Caco-2 (cell line): ENCODE results near the gene S100P. TPM values are rescaled to one million over a fixed set of nuclear protein-coding genes. Genes with fewer than 3 reads are reported as not detected.
A peak's percentile ranks its signal among the peaks of the same experiment; 100 is the strongest.

Experiments
- BruUV-seq: library from RNA; stranded (reverse); fragments of 400-500 nt; replicated peaks from 2 replicates; lab custom pipeline; 2021; lab: Mats Ljungman, UMichigan
- CTCF ChIA-PET: fragments of 300-600 bp; sonication (Branson Sonifier 250); formaldehyde crosslinking; loops from one replicate; lab custom pipeline; 2022; ENCODE audit warnings: antibody characterized with exemption; lab: Charles Lee
- POLR2A ChIA-PET: fragments of 300-600 bp; sonication (Branson Sonifier 250); formaldehyde crosslinking; loops from one replicate; lab custom pipeline; 2022; ENCODE audit warnings: antibody characterized with exemption; lab: Charles Lee
- DNase-seq, 2 experiments: peaks; one replicate each; pipeline versions ENCODE4 v3.0.0 to v3.0.0-alpha.2; 2020 to 2022
- H3K27me3 ChIP-seq: replicated peaks from 2 replicates; pipeline ENCODE4 v1.6.0; 2011; ENCODE audit warnings: low read length; ENCODE audit not compliant: control insufficient read depth, insufficient read depth
- H3K36me3 ChIP-seq: 2 replicates; pipeline ENCODE4 v1.5.1; 2011; ENCODE audit warnings: low read length; ENCODE audit not compliant: control insufficient read depth, insufficient read depth
- H3K4me1 ChIP-seq: fragments of 250-450 bp; sonication (Bioruptor Pico); 2 replicates; pipeline ENCODE4 v1.5.1; 2020; ENCODE audit warnings: mild to moderate bottlenecking
- H3K4me3 ChIP-seq: 2 replicates; pipeline ENCODE4 v1.5.1; 2011; ENCODE audit warnings: low read depth, mild to moderate bottlenecking, control low read depth, low read length
- H3K9me3 ChIP-seq: fragments of 250-450 bp; sonication (Bioruptor Pico); 2 replicates; pipeline ENCODE4 v1.5.1; 2020; ENCODE audit warnings: mild to moderate bottlenecking, moderate library complexity
- H3K27ac Mint-ChIP-seq: one replicate; pipeline ENCODE4 v1.8.0; 2022; ENCODE audit warnings: mixed read lengths; ENCODE audit not compliant: unreplicated experiment
- H3K27me3 Mint-ChIP-seq: one replicate; pipeline ENCODE4 v1.8.0; 2022; ENCODE audit warnings: mixed read lengths; ENCODE audit not compliant: insufficient read depth, unreplicated experiment
- H3K36me3 Mint-ChIP-seq: one replicate; pipeline ENCODE4 v1.8.0; 2022; ENCODE audit warnings: mild to moderate bottlenecking, mixed read lengths; ENCODE audit not compliant: insufficient read depth, unreplicated experiment
- H3K4me1 Mint-ChIP-seq: one replicate; pipeline ENCODE4 v1.8.0; 2022; ENCODE audit warnings: low read depth, mixed read lengths; ENCODE audit not compliant: unreplicated experiment
- H3K4me3 Mint-ChIP-seq: one replicate; pipeline ENCODE4 v1.8.0; 2022; ENCODE audit warnings: mild to moderate bottlenecking, moderate library complexity, mixed read lengths; ENCODE audit not compliant: unreplicated experiment
- H3K9me3 Mint-ChIP-seq: one replicate; pipeline ENCODE4 v1.8.0; 2022; ENCODE audit warnings: mixed read lengths; ENCODE audit not compliant: unreplicated experiment
- intact Hi-C: fragments of 100-400 bp; cut with micrococcal nuclease; formaldehyde crosslinking; loops from one replicate; pipeline ENCODE4 v1.10.0; 2022; ENCODE audit not compliant: unreplicated experiment
- total RNA-seq: library from RNA; stranded (reverse); gene quantifications from 2 replicates; pipeline ENCODE4 v1.2.3, GENCODE V29; 2022
- TF ChIP-seq, protein P1 (sequence below), 2 experiments: fragments of 200-600 bp in 1 of 2; IDR thresholded peaks; 1 replicate in 1 of 2; 2 replicates in 1 of 2; pipeline versions ENCODE4 v1.5.1 to v1.8.0; 2011 to 2022; ENCODE audit warnings: antibody characterized with exemption in 1 of 2, control low read depth in 1 of 2, inconsistent platforms in 1 of 2, low read depth in 1 of 2, low read length in 1 of 2, mild to moderate bottlenecking in 1 of 2, moderate library complexity in 1 of 2; ENCODE audit not compliant: insufficient read depth in 1 of 2, severe bottlenecking in 1 of 2, unreplicated experiment in 1 of 2

The S100P gene
- total RNA-seq, 1 experiment from 2014 or later, result 96.9 TPM

DNA sequence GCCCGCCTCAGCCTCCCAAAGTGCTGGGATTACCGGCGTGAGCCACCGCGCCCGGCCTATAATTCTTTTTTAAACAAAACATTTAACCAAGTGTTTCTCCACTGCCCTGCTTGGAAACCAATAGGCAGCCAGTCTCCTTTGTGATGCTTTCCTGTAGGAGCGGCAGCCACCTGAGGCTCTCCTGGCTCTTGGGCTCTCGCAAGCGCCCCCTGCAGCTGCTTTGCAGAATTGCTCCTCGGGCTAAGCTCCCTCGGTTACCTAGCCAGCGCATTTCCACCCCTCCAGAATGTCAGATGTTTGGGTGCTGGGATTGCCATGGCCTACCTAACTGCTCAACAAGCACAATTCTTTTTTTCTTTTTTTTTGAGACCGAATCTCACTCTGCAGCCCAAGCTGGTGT, 7.7 kb downstream of the S100P start:
- Mint-ChIP-seq H3K4me3 (no peak overlapping the region), H3K36me3 (peaks cover 39% of the 10 kb centered on the region), H3K4me1 (peaks cover 17% of the 10 kb centered on the region), H3K27me3 (no peaks in the 10 kb centered on the region), H3K9me3 (peaks cover 11% of the 10 kb centered on the region), H3K27ac (no peak overlapping the region)
- intact Hi-C loops, result loop anchor here (10.0 kb wide), 1 partner anchor 283 kb away; no protein-coding TSS in a partner anchor
- Histone ChIP-seq H3K27me3 (no peaks in the 10 kb centered on the region), H3K9me3 (peaks cover 3% of the 10 kb centered on the region; the same call in 1 of the 2 replicates), H3K4me3 (no peak overlapping the region), H3K36me3 (peaks cover 3% of the 10 kb centered on the region; the same call in 1 of the 2 replicates), H3K4me1 (peaks cover 3% of the 10 kb centered on the region)
- DNase-seq, result peak in 1 of 2 experiments; percentile 37
- BruUV-seq, result no TSS peak
- TF ChIP-seq, protein P1, sequence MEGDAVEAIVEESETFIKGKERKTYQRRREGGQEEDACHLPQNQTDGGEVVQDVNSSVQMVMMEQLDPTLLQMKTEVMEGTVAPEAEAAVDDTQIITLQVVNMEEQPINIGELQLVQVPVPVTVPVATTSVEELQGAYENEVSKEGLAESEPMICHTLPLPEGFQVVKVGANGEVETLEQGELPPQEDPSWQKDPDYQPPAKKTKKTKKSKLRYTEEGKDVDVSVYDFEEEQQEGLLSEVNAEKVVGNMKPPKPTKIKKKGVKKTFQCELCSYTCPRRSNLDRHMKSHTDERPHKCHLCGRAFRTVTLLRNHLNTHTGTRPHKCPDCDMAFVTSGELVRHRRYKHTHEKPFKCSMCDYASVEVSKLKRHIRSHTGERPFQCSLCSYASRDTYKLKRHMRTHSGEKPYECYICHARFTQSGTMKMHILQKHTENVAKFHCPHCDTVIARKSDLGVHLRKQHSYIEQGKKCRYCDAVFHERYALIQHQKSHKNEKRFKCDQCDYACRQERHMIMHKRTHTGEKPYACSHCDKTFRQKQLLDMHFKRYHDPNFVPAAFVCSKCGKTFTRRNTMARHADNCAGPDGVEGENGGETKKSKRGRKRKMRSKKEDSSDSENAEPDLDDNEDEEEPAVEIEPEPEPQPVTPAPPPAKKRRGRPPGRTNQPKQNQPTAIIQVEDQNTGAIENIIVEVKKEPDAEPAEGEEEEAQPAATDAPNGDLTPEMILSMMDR (IDR thresholded peaks at IDR 0.05; ENCODE audit: insufficient read depth in 1 of 2, low read depth in 1 of 2, low read length in 1 of 2, severe bottlenecking in 1 of 2, unreplicated experiment in 1 of 2), result peak in 1 of 2 experiments; percentile 13
- CTCF ChIA-PET, result interaction anchor here (0.6 to 1.0 kb wide), 2 partner anchors 27 to 92 kb away, joined by 3 to 6 read pairs; no protein-coding TSS in a partner anchor
- POLR2A ChIA-PET, result no interaction called here

DNA sequence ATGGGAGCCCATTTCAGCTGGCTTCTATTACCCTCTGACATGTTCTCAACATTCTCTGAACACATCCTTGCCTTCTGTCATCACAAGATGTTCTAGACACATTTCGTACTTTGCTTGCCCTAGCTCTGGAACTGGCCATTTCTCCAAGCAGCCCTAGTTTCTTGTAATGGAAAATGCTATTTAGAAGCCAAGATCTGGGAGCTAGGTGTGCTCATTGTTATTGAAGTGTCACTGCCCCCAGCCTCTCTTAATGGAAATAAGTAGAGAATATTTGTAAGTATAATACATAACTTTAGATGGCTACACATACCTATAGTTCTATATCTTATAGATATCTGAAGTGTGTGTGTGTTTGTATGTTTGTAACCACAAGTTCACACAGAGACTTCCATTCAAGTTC, 9.1 kb downstream of the S100P start:
- TF ChIP-seq, protein P1 (IDR thresholded peaks at IDR 0.05; ENCODE audit: insufficient read depth in 1 of 2, low read depth in 1 of 2, low read length in 1 of 2, severe bottlenecking in 1 of 2, unreplicated experiment in 1 of 2), result no peak
- DNase-seq, result no peak
- no peak overlapping the region for H3K27ac Mint-ChIP-seq
- peaks cover 49% of the 10 kb centered on the region for H3K36me3 Mint-ChIP-seq
- Histone ChIP-seq H3K4me3 (no peak overlapping the region), H3K36me3 (peaks cover 3% of the 10 kb centered on the region; the same call in 1 of the 2 replicates), H3K27me3 (no peaks in the 10 kb centered on the region), H3K9me3 (peaks cover 3% of the 10 kb centered on the region; the same call in 1 of the 2 replicates), H3K4me1 (peaks cover 2% of the 10 kb centered on the region)
- intact Hi-C loops, result loop anchor here (10.0 kb wide), 1 partner anchor 282 kb away; no protein-coding TSS in a partner anchor
- peaks cover 28% of the 10 kb centered on the region for H3K4me1 Mint-ChIP-seq
- H3K9me3 Mint-ChIP-seq, result peaks cover 11% of the 10 kb centered on the region
- H3K27me3 Mint-ChIP-seq, result no peaks in the 10 kb centered on the region
- no peak overlapping the region for H3K4me3 Mint-ChIP-seq
- BruUV-seq, result no TSS peak
- POLR2A ChIA-PET, result no interaction called here
- CTCF ChIA-PET, result no interaction called here

DNA sequence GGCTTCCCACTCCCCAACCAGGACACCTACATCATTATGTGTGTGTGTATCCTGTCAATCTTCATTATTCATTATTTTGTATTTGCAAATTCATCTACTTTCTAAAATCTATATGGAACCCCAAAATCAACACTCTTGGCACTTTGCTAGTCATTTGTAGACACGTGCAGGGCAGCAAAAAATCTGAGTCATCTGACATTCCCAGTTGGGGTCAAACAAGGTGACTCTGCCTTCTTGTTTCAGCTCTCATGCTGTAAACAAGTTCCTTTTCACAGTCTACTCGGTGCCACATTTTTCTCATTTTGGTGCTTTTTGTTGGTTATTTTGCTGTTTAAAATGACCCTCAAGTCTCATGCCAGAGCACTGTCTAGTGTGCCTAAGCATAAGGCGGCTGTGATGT, 10.1 kb downstream of the S100P start:
- peaks cover 3% of the 10 kb centered on the region; the same call in 1 of the 2 replicates for H3K9me3 ChIP-seq
- BruUV-seq, result no TSS peak
- DNase-seq, result no peak
- Mint-ChIP-seq H3K9me3 (peaks cover 11% of the 10 kb centered on the region), H3K27me3 (no peaks in the 10 kb centered on the region), H3K36me3 (peaks cover 56% of the 10 kb centered on the region), H3K4me3 (no peak overlapping the region), H3K4me1 (peaks cover 30% of the 10 kb centered on the region), H3K27ac (no peak overlapping the region)
- H3K36me3 ChIP-seq, result peaks cover 3% of the 10 kb centered on the region; the same call in 1 of the 2 replicates
- ChIA-PET CTCF (no interaction called here), POLR2A (no interaction called here)
- TF ChIP-seq, protein P1 (IDR thresholded peaks at IDR 0.05; ENCODE audit: insufficient read depth in 1 of 2, low read depth in 1 of 2, low read length in 1 of 2, severe bottlenecking in 1 of 2, unreplicated experiment in 1 of 2), result no peak
- peaks cover 9% of the 10 kb centered on the region for H3K4me1 ChIP-seq
- no peaks in the 10 kb centered on the region for H3K27me3 ChIP-seq
- no peak overlapping the region for H3K4me3 ChIP-seq
- intact Hi-C loops, result loop anchor here (10.0 kb wide), 1 partner anchor 281 kb away; no protein-coding TSS in a partner anchor
